ENCODE results near the gene GRPEL2.
A peak's percentile ranks its signal among the peaks of the same experiment; 100 is the strongest.

Gene GRPEL2

DNA sequence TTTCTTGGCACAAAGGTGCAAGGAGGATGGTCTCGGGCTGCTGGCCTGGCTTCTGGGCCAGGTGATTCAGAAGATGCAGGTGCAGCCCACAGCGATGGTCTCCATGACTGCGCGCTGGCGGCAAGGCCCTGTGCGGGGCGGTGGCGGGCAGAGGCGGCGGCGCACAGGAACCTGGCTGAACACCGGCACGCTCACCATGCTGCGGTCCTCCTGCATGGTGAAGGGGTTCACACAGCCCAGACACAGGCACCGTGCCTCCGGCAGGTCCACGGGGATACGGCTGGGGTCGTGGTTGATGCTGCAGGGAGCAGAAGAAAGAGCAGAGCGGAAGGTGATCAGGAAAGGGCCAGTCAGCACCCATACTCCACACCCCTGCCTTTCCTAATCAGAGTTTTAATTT is 29.0 kb downstream of the GRPEL2 start:
- H3K27ac ChIP-seq (ENCODE audit: low read depth in 2 of 2, low read length in 2 of 2) = no peak overlapping the region

DNA sequence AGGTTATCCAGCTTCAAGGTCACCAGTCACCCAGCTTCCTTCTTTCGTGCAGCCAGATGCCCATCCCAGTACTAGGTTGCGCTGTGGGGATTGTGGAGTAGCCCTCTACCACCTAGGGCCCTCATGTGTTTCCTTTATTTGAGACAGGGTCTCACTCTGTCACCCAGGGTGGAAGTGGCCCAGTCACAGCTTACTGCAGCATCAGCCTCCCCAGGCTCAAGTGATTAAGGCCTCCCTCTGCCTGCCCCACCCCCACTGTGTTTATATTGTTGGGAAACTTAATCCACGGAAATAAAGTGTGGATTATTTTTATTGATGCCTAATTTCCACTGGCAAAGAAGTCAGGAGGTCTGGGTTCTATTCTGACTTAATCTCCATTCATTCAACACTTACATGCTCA is 29.5 kb downstream of the GRPEL2 start:
- H3K9ac ChIP-seq (ENCODE audit: low read depth in 1 of 2, low read length in 2 of 2) = no peak overlapping the region
- H3K9me3 ChIP-seq (ENCODE audit: control insufficient read depth in 2 of 2, low read length in 2 of 2) = no peaks in the 10 kb centered on the region
- H3K4me3 ChIP-seq (ENCODE audit: low read length in 2 of 2) = no peak overlapping the region
- H3K4me1 ChIP-seq (ENCODE audit: control insufficient read depth in 2 of 2, insufficient read depth in 2 of 2, low read length in 2 of 2) = no peaks in the 10 kb centered on the region
- H3K36me3 ChIP-seq (ENCODE audit: control insufficient read depth in 2 of 2, insufficient read depth in 2 of 2, low read length in 2 of 2) = no peaks in the 10 kb centered on the region
- H3K27ac ChIP-seq (ENCODE audit: low read depth in 2 of 2, low read length in 2 of 2) = no peak overlapping the region
- H3K27me3 ChIP-seq (ENCODE audit: control insufficient read depth in 2 of 2, insufficient read depth in 2 of 2, low read length in 2 of 2) = no peaks in the 10 kb centered on the region

More for the DNA sequence above, 29.0 kb downstream of the GRPEL2 start:
- H3K9me3 ChIP-seq (ENCODE audit: control insufficient read depth in 2 of 2, low read length in 2 of 2) = no peaks in the 10 kb centered on the region
- no peaks in the 10 kb centered on the region for H3K36me3 ChIP-seq (ENCODE audit: control insufficient read depth in 2 of 2, insufficient read depth in 2 of 2, low read length in 2 of 2)
- no peaks in the 10 kb centered on the region for H3K4me1 ChIP-seq (ENCODE audit: control insufficient read depth in 2 of 2, insufficient read depth in 2 of 2, low read length in 2 of 2)
- H3K9ac ChIP-seq (ENCODE audit: low read depth in 1 of 2, low read length in 2 of 2) = no peak overlapping the region
- no peaks in the 10 kb centered on the region for H3K27me3 ChIP-seq (ENCODE audit: control insufficient read depth in 2 of 2, insufficient read depth in 2 of 2, low read length in 2 of 2)
- H3K4me3 ChIP-seq (ENCODE audit: low read length in 2 of 2) = no peak overlapping the region

DNA sequence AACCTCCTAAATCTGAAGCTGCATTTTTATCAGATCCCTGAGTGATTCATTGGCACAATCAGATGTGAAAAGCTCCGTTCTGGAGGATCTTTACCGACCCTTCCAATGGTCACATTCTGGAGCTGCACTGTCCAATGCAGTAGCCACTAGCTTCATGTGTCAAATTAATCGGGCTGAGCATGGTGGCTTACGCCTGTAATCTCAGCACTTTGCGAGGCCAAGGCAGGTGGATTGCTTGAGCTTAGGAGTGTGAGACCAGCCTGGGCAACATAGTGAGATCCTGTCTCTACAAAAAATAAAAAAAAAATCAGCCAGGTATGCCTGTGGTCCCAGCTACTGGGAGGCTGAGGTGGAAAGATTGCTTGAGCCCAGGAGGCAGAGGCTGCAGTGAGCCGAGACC is 30.1 kb downstream of the GRPEL2 start:
- no peak overlapping the region for H3K4me3 ChIP-seq (ENCODE audit: low read length in 2 of 2)
- no peaks in the 10 kb centered on the region for H3K4me1 ChIP-seq (ENCODE audit: control insufficient read depth in 2 of 2, insufficient read depth in 2 of 2, low read length in 2 of 2)
- H3K27ac ChIP-seq (ENCODE audit: low read depth in 2 of 2, low read length in 2 of 2) = no peak overlapping the region
- no peaks in the 10 kb centered on the region for H3K27me3 ChIP-seq (ENCODE audit: control insufficient read depth in 2 of 2, insufficient read depth in 2 of 2, low read length in 2 of 2)
- H3K9me3 ChIP-seq (ENCODE audit: control insufficient read depth in 2 of 2, low read length in 2 of 2) = no peaks in the 10 kb centered on the region
- H3K9ac ChIP-seq (ENCODE audit: low read depth in 1 of 2, low read length in 2 of 2) = no peak overlapping the region
- H3K36me3 ChIP-seq (ENCODE audit: control insufficient read depth in 2 of 2, insufficient read depth in 2 of 2, low read length in 2 of 2) = no peaks in the 10 kb centered on the region

DNA sequence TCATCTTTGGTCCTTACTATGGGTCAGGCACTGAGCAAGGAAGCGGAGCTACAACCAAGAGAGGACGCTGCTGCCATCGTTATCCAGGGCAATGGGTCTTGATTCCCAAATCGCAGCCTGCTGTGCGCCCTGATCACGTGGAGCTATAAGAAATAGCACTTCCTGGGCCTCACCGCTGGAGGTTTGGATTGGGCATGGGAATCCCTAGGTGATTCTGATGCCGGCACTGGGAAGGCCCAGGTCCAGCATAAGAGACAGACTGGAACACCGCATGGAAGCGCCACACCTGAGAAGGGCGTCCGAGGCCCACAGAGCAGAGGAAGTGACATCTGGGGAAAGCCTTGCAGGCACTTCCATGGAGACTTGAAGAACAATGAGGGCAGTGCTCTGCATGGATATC is 30.8 kb downstream of the GRPEL2 start:
- H3K27me3 ChIP-seq (ENCODE audit: control insufficient read depth in 2 of 2, insufficient read depth in 2 of 2, low read length in 2 of 2) = no peaks in the 10 kb centered on the region
- no peaks in the 10 kb centered on the region for H3K36me3 ChIP-seq (ENCODE audit: control insufficient read depth in 2 of 2, insufficient read depth in 2 of 2, low read length in 2 of 2)
- H3K9me3 ChIP-seq (ENCODE audit: control insufficient read depth in 2 of 2, low read length in 2 of 2) = no peaks in the 10 kb centered on the region
- no peak overlapping the region for H3K4me3 ChIP-seq (ENCODE audit: low read length in 2 of 2)
- H3K4me1 ChIP-seq (ENCODE audit: control insufficient read depth in 2 of 2, insufficient read depth in 2 of 2, low read length in 2 of 2) = no peaks in the 10 kb centered on the region
- no peak overlapping the region for H3K27ac ChIP-seq (ENCODE audit: low read depth in 2 of 2, low read length in 2 of 2)
- no peak overlapping the region for H3K9ac ChIP-seq (ENCODE audit: low read depth in 1 of 2, low read length in 2 of 2)

DNA sequence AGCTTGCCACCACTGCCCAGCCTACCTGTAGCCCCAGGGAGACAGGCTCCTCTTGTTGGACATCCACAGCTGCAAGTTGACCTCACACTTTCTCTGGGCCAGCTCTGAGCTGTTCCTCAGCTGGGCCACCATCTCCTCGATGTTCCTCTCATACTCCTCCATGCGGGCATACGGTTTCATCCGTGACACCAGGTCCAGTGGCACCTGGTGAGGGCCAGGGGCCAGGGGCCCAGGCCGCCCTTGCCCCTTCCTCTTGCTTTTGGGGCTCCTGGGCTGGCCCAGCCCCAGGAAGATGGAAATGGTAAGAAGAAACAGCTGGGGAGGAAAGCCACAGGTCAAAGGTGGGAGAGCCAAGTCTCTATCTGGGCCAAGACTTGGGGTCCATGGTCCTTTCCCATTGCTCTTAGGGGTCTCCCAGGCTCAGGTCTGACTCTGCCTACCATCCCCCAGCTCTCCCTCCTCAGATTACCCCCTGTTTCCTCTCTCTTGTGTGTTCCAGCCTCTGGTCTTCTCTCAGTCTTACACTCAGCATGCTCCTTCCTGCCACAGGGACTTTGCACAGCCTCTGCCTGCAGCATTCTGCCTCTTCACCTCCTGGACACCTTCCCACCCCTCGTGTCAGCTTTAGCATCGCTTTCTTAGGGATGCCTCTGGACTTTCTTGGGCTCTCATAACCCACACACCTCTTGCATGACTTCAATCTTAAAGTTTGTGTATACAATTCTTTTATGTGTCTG is 31.6 kb downstream of the GRPEL2 start:
- Histone ChIP-seq H3K36me3 (ENCODE audit: control insufficient read depth in 2 of 2, insufficient read depth in 2 of 2, low read length in 2 of 2) (no peaks in the 10 kb centered on the region), H3K4me1 (ENCODE audit: control insufficient read depth in 2 of 2, insufficient read depth in 2 of 2, low read length in 2 of 2) (no peaks in the 10 kb centered on the region), H3K9me3 (ENCODE audit: control insufficient read depth in 2 of 2, low read length in 2 of 2) (no peaks in the 10 kb centered on the region), H3K4me3 (ENCODE audit: low read length in 2 of 2) (no peak overlapping the region), H3K27me3 (ENCODE audit: control insufficient read depth in 2 of 2, insufficient read depth in 2 of 2, low read length in 2 of 2) (no peaks in the 10 kb centered on the region), H3K27ac (ENCODE audit: low read depth in 2 of 2, low read length in 2 of 2) (no peak overlapping the region), H3K9ac (ENCODE audit: low read depth in 1 of 2, low read length in 2 of 2) (no peak overlapping the region)

DNA sequence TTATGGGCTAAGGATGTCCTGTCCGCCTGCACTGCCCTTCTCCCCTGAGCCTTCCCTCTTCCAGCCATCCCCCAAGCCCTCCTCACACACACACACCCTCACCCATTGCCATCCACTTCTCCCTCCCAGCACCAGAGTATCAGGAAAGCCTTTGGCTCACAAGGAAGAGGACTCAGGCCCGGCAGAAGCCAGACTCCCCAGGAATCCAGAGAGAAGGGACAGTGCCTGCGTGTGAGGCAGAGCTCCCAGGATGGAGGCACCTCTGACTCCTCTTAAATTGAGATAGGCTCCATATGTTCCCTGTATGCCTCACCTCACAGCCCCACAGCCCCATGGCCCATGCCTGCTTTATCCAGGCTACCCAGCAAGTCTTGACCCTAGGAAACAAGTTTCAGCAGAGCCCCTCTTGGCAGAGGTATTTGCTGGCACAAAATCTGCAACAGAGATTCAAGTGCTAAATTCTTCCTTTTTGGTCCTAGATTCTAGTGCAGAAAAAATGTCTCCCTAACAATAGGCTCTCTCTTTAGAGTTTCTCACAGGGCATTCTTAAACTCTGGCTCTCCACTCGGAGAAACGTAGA is 33.0 kb downstream of the GRPEL2 start:
- Histone ChIP-seq H3K9me3 (ENCODE audit: control insufficient read depth in 2 of 2, low read length in 2 of 2) (no peaks in the 10 kb centered on the region), H3K36me3 (ENCODE audit: control insufficient read depth in 2 of 2, insufficient read depth in 2 of 2, low read length in 2 of 2) (no peaks in the 10 kb centered on the region), H3K27ac (ENCODE audit: low read depth in 2 of 2, low read length in 2 of 2) (peak overlapping the region in 1 of 2 donors; percentile 53), H3K4me1 (ENCODE audit: control insufficient read depth in 2 of 2, insufficient read depth in 2 of 2, low read length in 2 of 2) (no peaks in the 10 kb centered on the region), H3K27me3 (ENCODE audit: control insufficient read depth in 2 of 2, insufficient read depth in 2 of 2, low read length in 2 of 2) (no peaks in the 10 kb centered on the region), H3K9ac (ENCODE audit: low read depth in 1 of 2, low read length in 2 of 2) (no peak overlapping the region), H3K4me3 (ENCODE audit: low read length in 2 of 2) (no peak overlapping the region)

DNA sequence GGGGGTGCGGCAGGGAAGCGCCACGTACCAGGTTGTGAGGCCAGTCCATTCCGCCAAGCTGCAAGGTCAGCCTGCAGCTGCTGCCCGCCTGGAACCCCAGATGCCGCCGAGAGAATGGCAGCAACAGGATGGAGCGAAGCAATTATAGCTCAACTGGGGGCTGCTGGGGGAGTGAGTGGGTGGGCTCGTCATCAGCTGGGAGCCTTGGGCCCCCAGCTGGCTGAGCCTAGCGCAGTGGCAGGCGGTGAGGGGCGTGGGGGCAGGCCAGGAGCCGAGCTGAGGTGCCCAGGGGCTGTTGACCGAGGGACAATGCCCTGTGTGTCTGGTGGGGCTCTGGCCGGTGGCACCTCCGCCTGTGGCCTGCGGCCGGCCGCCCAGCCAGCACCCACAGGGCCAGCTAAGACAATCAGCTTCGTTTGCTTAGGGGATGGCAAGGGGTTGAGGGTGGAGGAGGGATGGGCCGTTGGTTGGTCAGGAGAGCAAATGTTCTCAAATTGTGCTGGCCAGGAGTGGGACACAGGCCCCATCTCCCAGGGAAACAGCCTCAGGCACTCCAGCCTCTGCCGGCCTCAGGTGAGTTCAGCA is 34.0 kb downstream of the GRPEL2 start, which contains the start of gene IL17B:
Gene IL17B, minus strand, starts transcription at position 116 of the 585 bp plus-strand sequence. Its CDS starts 67 bp downstream, at position 49.
- Histone ChIP-seq H3K27me3 (ENCODE audit: control insufficient read depth in 2 of 2, insufficient read depth in 2 of 2, low read length in 2 of 2) (no peaks in the 10 kb centered on the region), H3K9ac (ENCODE audit: low read depth in 1 of 2, low read length in 2 of 2) (no peak within 1 kb of the TSS), H3K9me3 (ENCODE audit: control insufficient read depth in 2 of 2, low read length in 2 of 2) (no peaks in the 10 kb centered on the region), H3K27ac (ENCODE audit: low read depth in 2 of 2, low read length in 2 of 2) (peak within 1 kb of the TSS; percentile 53 to 59), H3K4me3 (ENCODE audit: low read length in 2 of 2) (no peak within 1 kb of the TSS), H3K36me3 (ENCODE audit: control insufficient read depth in 2 of 2, insufficient read depth in 2 of 2, low read length in 2 of 2) (no peaks in the 10 kb centered on the region), H3K4me1 (ENCODE audit: control insufficient read depth in 2 of 2, insufficient read depth in 2 of 2, low read length in 2 of 2) (no peaks in the 10 kb centered on the region)

DNA sequence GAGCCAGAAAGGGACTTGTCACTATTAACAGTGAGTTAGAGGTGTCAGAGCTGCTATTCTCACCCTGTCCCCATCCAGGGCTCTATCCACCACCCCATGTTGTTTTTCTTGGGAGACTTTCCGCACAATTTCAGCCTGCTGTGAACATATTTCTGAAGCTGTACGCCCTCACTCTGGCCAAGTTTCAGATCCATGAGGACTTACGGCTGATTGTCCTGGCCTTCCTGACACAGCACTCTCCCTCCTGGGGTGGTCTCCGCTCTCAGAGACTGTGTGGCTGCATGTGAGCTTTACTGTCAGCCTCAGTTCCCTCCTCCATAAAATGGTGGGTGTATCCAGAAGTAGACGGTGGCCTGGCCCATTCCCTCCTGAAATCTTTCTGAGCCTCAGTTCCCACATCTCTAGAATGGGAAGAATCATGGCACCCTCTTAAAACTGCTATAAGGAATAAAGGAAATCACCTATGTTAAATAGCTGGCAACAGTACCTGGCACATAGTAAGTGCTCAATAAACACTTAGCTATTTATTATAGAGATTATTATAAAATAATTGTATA is 34.6 kb downstream of the GRPEL2 start:
- no peaks in the 10 kb centered on the region for H3K27me3 ChIP-seq (ENCODE audit: control insufficient read depth in 2 of 2, insufficient read depth in 2 of 2, low read length in 2 of 2)
- H3K9ac ChIP-seq (ENCODE audit: low read depth in 1 of 2, low read length in 2 of 2) = no peak overlapping the region
- H3K4me1 ChIP-seq (ENCODE audit: control insufficient read depth in 2 of 2, insufficient read depth in 2 of 2, low read length in 2 of 2) = peaks cover 0 to 3% of the 10 kb centered on the region in 2 donors
- no peak overlapping the region for H3K4me3 ChIP-seq (ENCODE audit: low read length in 2 of 2)
- no peaks in the 10 kb centered on the region for H3K9me3 ChIP-seq (ENCODE audit: control insufficient read depth in 2 of 2, low read length in 2 of 2)
- H3K36me3 ChIP-seq (ENCODE audit: control insufficient read depth in 2 of 2, insufficient read depth in 2 of 2, low read length in 2 of 2) = no peaks in the 10 kb centered on the region
- peak overlapping the region; percentile 53 to 59 for H3K27ac ChIP-seq (ENCODE audit: low read depth in 2 of 2, low read length in 2 of 2)

DNA sequence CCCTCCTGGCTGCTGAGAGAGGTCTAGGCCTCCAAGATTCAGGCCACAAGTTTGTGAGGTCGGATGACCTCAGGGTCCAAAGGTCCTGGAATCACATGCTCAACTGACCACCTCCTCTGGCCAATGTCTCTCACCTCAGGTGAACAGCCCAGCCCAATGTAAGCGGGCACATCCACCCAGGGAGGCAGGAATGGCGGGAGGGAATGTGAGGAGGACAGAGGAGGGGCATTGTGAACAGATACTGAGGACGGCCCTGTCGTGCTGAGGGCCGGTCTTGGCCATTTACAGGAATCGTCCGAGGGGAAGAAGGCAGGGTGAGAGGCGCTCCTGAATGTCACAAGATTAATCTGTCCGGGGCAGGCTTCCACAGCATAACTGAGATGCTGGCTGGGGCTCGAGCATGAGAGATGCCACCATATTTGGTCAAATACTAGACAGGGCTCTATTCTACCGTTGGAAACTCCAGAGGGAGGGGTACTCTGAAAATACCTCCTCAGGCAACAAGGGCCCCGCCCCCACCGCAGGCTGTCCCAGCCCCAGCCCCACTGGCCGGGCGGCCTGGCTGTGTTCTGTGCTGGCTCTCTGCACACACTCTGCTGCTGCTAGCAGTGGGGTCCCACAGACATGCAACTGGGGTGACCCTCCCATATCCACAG is 35.3 kb downstream of the GRPEL2 start:
- Histone ChIP-seq H3K4me1 (ENCODE audit: control insufficient read depth in 2 of 2, insufficient read depth in 2 of 2, low read length in 2 of 2) (peaks cover 0 to 3% of the 10 kb centered on the region in 2 donors), H3K27ac (ENCODE audit: low read depth in 2 of 2, low read length in 2 of 2) (peak overlapping the region; percentile 75 to 80), H3K9me3 (ENCODE audit: control insufficient read depth in 2 of 2, low read length in 2 of 2) (no peaks in the 10 kb centered on the region), H3K27me3 (ENCODE audit: control insufficient read depth in 2 of 2, insufficient read depth in 2 of 2, low read length in 2 of 2) (no peaks in the 10 kb centered on the region), H3K4me3 (ENCODE audit: low read length in 2 of 2) (no peak overlapping the region), H3K9ac (ENCODE audit: low read depth in 1 of 2, low read length in 2 of 2) (no peak overlapping the region), H3K36me3 (ENCODE audit: control insufficient read depth in 2 of 2, insufficient read depth in 2 of 2, low read length in 2 of 2) (no peaks in the 10 kb centered on the region)
